A549 (cell line): ENCODE measurements around the gene SLC38A10. TPM values are rescaled to one million over a fixed set of nuclear protein-coding genes. Genes with fewer than 3 reads are reported as not detected.

Experiments used
- ATAC-seq, 2 experiments: fragments of 200-7000 bp in 1 of 2; fragments of >200 bp in 1 of 2; cut with Nextera tagmentation in 1 of 2; cut with Tn5 transposase in 1 of 2; 3 replicates each; pipeline versions ENCODE4 v1.8.0 to v1.9.1; 2018 to 2020; ENCODE audit warnings: mild to moderate bottlenecking in 1 of 2, moderate library complexity in 1 of 2
- CTCF ChIA-PET: fragments of 300-600 bp; sonication (Branson Sonifier 250); formaldehyde crosslinking; extraction: SDS; loops from one replicate; lab custom pipeline; 2021; ENCODE audit warnings: antibody characterized with exemption, inconsistent platforms; lab: Yijun Ruan, JAX
- POLR2A ChIA-PET: fragments of 350-600 bp; formaldehyde crosslinking; extraction: SDS; loops from one replicate; lab custom pipeline; 2021; ENCODE audit warnings: antibody characterized with exemption, inconsistent platforms; lab: Yijun Ruan, JAX
- DNase-seq, 2 experiments: peaks; one replicate each; pipeline versions ENCODE4 v3.0.0 to v3.0.0-alpha.2; 2011 to 2016; ENCODE audit warnings: low read depth in 1 of 2, low spot score in 1 of 2
- FAIRE-seq: peaks from 2 replicates; lab custom pipeline; 2011; peaks lifted over from hg19 to GRCh38; lab: Jason Lieb, UNC
- H3K27ac ChIP-seq, 2 experiments: fragments of >200 bp; sonication (Bioruptor Twin); formaldehyde crosslinking; 3 replicates each; pipeline ENCODE4 v1.5.1; 2016 to 2017
- H3K4me1 ChIP-seq: fragments of >200 bp; sonication (Bioruptor Twin); formaldehyde crosslinking; 3 replicates; pipeline ENCODE4 v1.6.1; 2016
- H3K4me2 ChIP-seq: fragments of >200 bp; sonication (Bioruptor Twin); formaldehyde crosslinking; 3 replicates; pipeline ENCODE4 v1.6.1; 2016
- H3K4me3 ChIP-seq: fragments of >200 bp; sonication (Bioruptor Twin); formaldehyde crosslinking; 3 replicates; pipeline ENCODE4 v1.5.1; 2016
- H3K9me3 ChIP-seq: fragments of >200 bp; sonication (Bioruptor Twin); formaldehyde crosslinking; 3 replicates; pipeline ENCODE4 v1.6.1; 2016
- BHLHE40 ChIP-seq: IDR thresholded peaks from 2 replicates; pipeline ENCODE4 v1.6.1; 2012; ENCODE audit warnings: low read depth, low read length, inconsistent platforms
- CEBPB ChIP-seq, 2 experiments: fragments of >200 bp in 1 of 2; sonication (Bioruptor Twin) in 1 of 2; formaldehyde crosslinking in 1 of 2; IDR thresholded peaks; 2 replicates each; pipeline ENCODE4 v1.6.1; 2012 to 2016
- CHD2 ChIP-seq: fragments of 150-350 bp; IDR thresholded peaks from 2 replicates; pipeline ENCODE4 v1.6.1; 2014; ENCODE audit warnings: low read length; ENCODE audit not compliant: partially characterized antibody
- EHF ChIP-seq: fragments of 250-450 bp; sonication (Bioruptor Pico); IDR thresholded peaks from 2 replicates; pipeline ENCODE4 v1.5.0; 2020; ENCODE audit warnings: mild to moderate bottlenecking
- FOSB ChIP-seq: fragments of 250-450 bp; sonication (Bioruptor Pico); IDR thresholded peaks from 2 replicates; pipeline ENCODE4 v1.5.0; 2020; ENCODE audit warnings: mild to moderate bottlenecking, moderate library complexity
- FOSL2 ChIP-seq, 2 experiments: fragments of 450-650 bp in 1 of 2; fragments of >200 bp in 1 of 2; sonication (Bioruptor Twin) in 1 of 2; formaldehyde crosslinking; IDR thresholded peaks; 2 replicates each; pipeline versions ENCODE4 v1.5.0 to v1.6.1; 2016 to 2020; ENCODE audit warnings: mild to moderate bottlenecking in 1 of 2, moderate library complexity in 1 of 2
- FOXS1 ChIP-seq: fragments of 250-450 bp; sonication (Bioruptor Pico); IDR thresholded peaks from 2 replicates; pipeline ENCODE4 v1.5.0; 2020; ENCODE audit warnings: mild to moderate bottlenecking, moderate library complexity
- HOXB13 ChIP-seq: fragments of 250-450 bp; sonication (Bioruptor Pico); IDR thresholded peaks from 2 replicates; pipeline ENCODE4 v1.5.0; 2020; ENCODE audit warnings: low read depth, mild to moderate bottlenecking, moderate library complexity
- HOXB5 ChIP-seq: fragments of 250-450 bp; sonication (Bioruptor Pico); IDR thresholded peaks from 2 replicates; pipeline ENCODE4 v1.5.0; 2020; ENCODE audit warnings: mild to moderate bottlenecking, moderate library complexity
- JUN ChIP-seq, 2 experiments: fragments of >200 bp; sonication (Bioruptor Twin); formaldehyde crosslinking; IDR thresholded peaks; 2 replicates in 1 of 2; 3 replicates in 1 of 2; pipeline ENCODE4 v1.6.1; 2016 to 2017
- KDM1A ChIP-seq: fragments of 200-600 bp; sonication (generic); IDR thresholded peaks from 2 replicates; pipeline ENCODE4 v1.6.1; 2016; ENCODE audit warnings: low read depth, mild to moderate bottlenecking
- KDM5A ChIP-seq: fragments of 200-600 bp; sonication (generic); IDR thresholded peaks from 2 replicates; pipeline ENCODE4 v1.6.1; 2016; ENCODE audit warnings: antibody characterized with exemption, mild to moderate bottlenecking
- MAFK ChIP-seq: fragments of 450-650 bp; IDR thresholded peaks from 2 replicates; pipeline ENCODE4 v1.6.1; 2014; ENCODE audit not compliant: partially characterized antibody
- MAZ ChIP-seq: fragments of 150-350 bp; IDR thresholded peaks from 2 replicates; pipeline ENCODE4 v1.6.1; 2014; ENCODE audit warnings: antibody characterized with exemption, low read depth, low read length, borderline replicate concordance
- MYC ChIP-seq: IDR thresholded peaks from 2 replicates; pipeline ENCODE4 v1.6.1; 2012; ENCODE audit warnings: mild to moderate bottlenecking, inconsistent platforms, low read length, improper control_type of control experiment, borderline replicate concordance
- NR3C1 ChIP-seq: fragments of >200 bp; sonication (Bioruptor Twin); formaldehyde crosslinking; IDR thresholded peaks from 3 replicates; pipeline ENCODE4 v1.6.1; 2017
- PHF8 ChIP-seq: fragments of 200-600 bp; sonication (generic); IDR thresholded peaks from 2 replicates; pipeline ENCODE4 v1.6.1; 2016; ENCODE audit warnings: low read depth, mild to moderate bottlenecking, antibody characterized with exemption, moderate library complexity, borderline replicate concordance
- POLR2A ChIP-seq: IDR thresholded peaks from 2 replicates; pipeline ENCODE4 v1.6.1; 2012; ENCODE audit warnings: mild to moderate bottlenecking, low read length
- POLR2AphosphoS2 ChIP-seq: conservative IDR thresholded peaks from 2 replicates; pipeline ENCODE4 v1.6.1; 2012; ENCODE audit warnings: low read length, improper control_type of control experiment, inconsistent platforms
- RFX5 ChIP-seq: fragments of 450-650 bp; IDR thresholded peaks from 2 replicates; pipeline ENCODE4 v1.7.1; 2014; ENCODE audit warnings: antibody characterized with exemption, mild to moderate bottlenecking, moderate library complexity
- RNF2 ChIP-seq: fragments of 200-600 bp; sonication (generic); IDR thresholded peaks from 2 replicates; pipeline ENCODE4 v1.6.1; 2016; ENCODE audit warnings: low read depth, mild to moderate bottlenecking, antibody characterized with exemption, moderate library complexity, borderline replicate concordance
- TFCP2L1 ChIP-seq: fragments of 250-450 bp; sonication (Bioruptor Pico); IDR thresholded peaks from 2 replicates; pipeline ENCODE4 v1.5.0; 2021; ENCODE audit warnings: mild to moderate bottlenecking
- TP53 ChIP-seq: fragments of 250-450 bp; sonication (Bioruptor Pico); IDR thresholded peaks from 2 replicates; pipeline ENCODE4 v1.5.0; 2021; ENCODE audit warnings: mild to moderate bottlenecking, moderate library complexity
- WGBS: methylation state at CpG from one replicate; pipeline ENCODE4 v1.1.6; 2017; ENCODE audit errors: missing lambda C conversion rate; 5-methylcytosine and 5-hydroxymethylcytosine counted together
- polyA plus RNA-seq, 4 experiments: library from polyadenylated mRNA; depleted of rRNA in 3 of 4; stranded (reverse); fragments of >200 nt; fragmentation: RNase III in 1 of 4; extraction: RNeasy Plus Mini Kit Qiagen cat#74134 plus additional on column Dnase treatment in 1 of 4; gene quantifications; 2 replicates in 3 of 4; 3 replicates in 1 of 4; pipeline ENCODE4 v1.2.3, GENCODE V29; 2011 to 2017
- TF ChIP-seq, protein P1 (sequence below): fragments of 450-650 bp; IDR thresholded peaks from 2 replicates; pipeline ENCODE4 v1.6.1; 2014; ENCODE audit warnings: antibody characterized with exemption
- TF ChIP-seq, protein P2 (sequence below): IDR thresholded peaks from 2 replicates; pipeline ENCODE4 v1.6.1; 2012
- TF ChIP-seq, protein P3 (sequence below): IDR thresholded peaks from 2 replicates; pipeline ENCODE4 v1.6.1; 2012
- TF ChIP-seq, protein P4 (sequence below): fragments of 250-450 bp; sonication (Bioruptor Pico); IDR thresholded peaks from 2 replicates; pipeline ENCODE4 v1.5.0; 2021; ENCODE audit warnings: mild to moderate bottlenecking, moderate library complexity, borderline replicate concordance
- TF ChIP-seq, protein P5 (sequence below): fragments of >200 bp; sonication (Bioruptor Twin); formaldehyde crosslinking; IDR thresholded peaks from 3 replicates; pipeline ENCODE4 v1.6.1; 2016
- TF ChIP-seq, protein P6 (sequence below): IDR thresholded peaks from 2 replicates; pipeline ENCODE4 v1.6.1; 2012; ENCODE audit warnings: low read depth, borderline replicate concordance
- TF ChIP-seq, protein P7 (sequence below): fragments of 250-450 bp; sonication (Bioruptor Pico); IDR thresholded peaks from 2 replicates; pipeline ENCODE4 v1.5.0; 2020; ENCODE audit warnings: low read depth, mild to moderate bottlenecking, moderate library complexity

SLC38A10 gene
- polyA plus RNA-seq, 2 of the 4 experiments (the other 2 are of a cell fraction) = 35.8 to 67.4 TPM

DNA sequence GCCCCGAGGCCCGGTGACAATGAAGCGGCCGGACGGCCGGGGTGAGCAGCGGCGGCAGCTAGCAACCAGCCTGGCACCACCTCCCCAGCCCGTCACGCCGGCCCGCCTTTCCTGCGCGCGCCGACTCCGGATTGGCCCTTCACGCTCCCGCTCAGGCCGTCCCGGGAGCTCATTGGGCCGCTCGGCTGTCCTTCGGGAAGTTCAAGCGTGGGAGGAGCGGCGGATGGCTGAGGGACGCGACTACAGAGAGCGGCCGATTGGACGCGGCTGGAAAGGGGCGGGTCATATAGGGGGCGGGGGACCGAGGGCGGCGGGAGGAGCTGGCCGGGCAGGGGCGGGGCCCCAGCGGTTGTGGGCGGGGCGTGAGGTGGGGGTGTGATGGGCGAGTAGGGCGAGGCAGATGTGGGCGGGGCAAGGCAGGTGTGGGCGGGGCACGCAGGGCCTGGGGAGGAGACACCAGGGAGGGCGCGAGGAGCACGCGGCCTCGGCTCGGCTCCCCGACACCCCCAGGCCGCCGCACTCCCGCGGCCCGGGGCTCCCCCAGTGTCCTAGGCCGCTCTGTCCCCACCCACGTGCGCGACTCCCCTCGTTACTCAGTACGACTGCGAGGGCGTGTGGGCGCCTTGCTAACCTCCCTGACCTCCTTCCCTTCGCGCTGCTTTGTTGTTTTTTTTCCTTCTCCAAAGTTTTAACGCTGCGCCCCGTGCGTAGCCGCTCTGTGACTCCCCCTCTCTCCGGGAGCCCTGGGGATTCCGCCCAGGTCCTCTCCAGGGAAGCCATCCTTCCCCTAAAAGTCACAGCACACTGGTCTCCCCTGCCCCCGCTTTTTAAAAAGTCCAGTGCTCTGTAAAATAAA lies 72.0 kb downstream of the SLC38A10 start, which contains the start of gene CEP131:
TSS of gene CEP131 (minus strand) at position 60 of the 856 bp plus-strand sequence. CDS start 2,909 bp downstream, outside the sequence.
- H3K4me2 ChIP-seq = peak within 1 kb of the TSS; percentile 98
- DNase-seq (peak; percentile 100), ATAC-seq (peak; percentile 95 to 99), FAIRE-seq (peak; percentile 56)
- CTCF ChIA-PET = interaction anchor here (0.6 to 2.5 kb wide), 5 partner anchors 12 to 1306 kb away, joined by 3 to 11 read pairs (median 3); no protein-coding TSS in a partner anchor
- H3K27ac ChIP-seq = peak within 1 kb of the TSS; percentile 70 to 88
- WGBS = 14% methylated on average over 34 of the region's 79 CpGs
- peaks cover 9% of the 10 kb centered on the region for H3K4me1 ChIP-seq
- peaks cover 8% of the 10 kb centered on the region; the same call in 2 of the 3 replicates for H3K9me3 ChIP-seq
- TF ChIP-seq, protein P1, sequence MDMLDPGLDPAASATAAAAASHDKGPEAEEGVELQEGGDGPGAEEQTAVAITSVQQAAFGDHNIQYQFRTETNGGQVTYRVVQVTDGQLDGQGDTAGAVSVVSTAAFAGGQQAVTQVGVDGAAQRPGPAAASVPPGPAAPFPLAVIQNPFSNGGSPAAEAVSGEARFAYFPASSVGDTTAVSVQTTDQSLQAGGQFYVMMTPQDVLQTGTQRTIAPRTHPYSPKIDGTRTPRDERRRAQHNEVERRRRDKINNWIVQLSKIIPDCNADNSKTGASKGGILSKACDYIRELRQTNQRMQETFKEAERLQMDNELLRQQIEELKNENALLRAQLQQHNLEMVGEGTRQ = 0 out of 2 replicates have a peak, but pooled peaks have one; percentile 26
- TF ChIP-seq MYC (peak; percentile 43; the same call in 1 of the 2 replicates), RFX5 (peak; percentile 81), KDM5A (no peak), MAZ (no peak), HOXB13 (peak; percentile 81), FOSB (CRISPR knock-in tag) (no peak), HOXB5 (CRISPR knock-in tag) (peak; percentile 83; the same call in 1 of the 2 replicates), JUN (IDR thresholded peaks at IDR 0.05) (0 out of 5 replicates have a peak, but pooled peaks of 1 of the 2 experiments have one; percentile 54), KDM1A (no peak), CEBPB (IDR thresholded peaks at IDR 0.05) (no peak), TP53 (CRISPR knock-in tag) (no peak), PHF8 (peak; percentile 42; the same call in 1 of the 2 replicates), FOXS1 (no peak), TFCP2L1 (CRISPR knock-in tag) (peak; percentile 58; the same call in 1 of the 2 replicates), RNF2 (0 out of 2 replicates have a peak, but pooled peaks have one; percentile 30), BHLHE40 (no peak), POLR2A (peak; percentile 87), EHF (peak; percentile 60; the same call in 1 of the 2 replicates), POLR2AphosphoS2 (no peak), NR3C1 (no peak), FOSL2 (IDR thresholded peaks at IDR 0.05) (no peak), FOSL2 (CRISPR knock-in tag; IDR thresholded peaks at IDR 0.05) (no peak), MAFK (no peak), CHD2 (no peak)
- TF ChIP-seq, protein P2, sequence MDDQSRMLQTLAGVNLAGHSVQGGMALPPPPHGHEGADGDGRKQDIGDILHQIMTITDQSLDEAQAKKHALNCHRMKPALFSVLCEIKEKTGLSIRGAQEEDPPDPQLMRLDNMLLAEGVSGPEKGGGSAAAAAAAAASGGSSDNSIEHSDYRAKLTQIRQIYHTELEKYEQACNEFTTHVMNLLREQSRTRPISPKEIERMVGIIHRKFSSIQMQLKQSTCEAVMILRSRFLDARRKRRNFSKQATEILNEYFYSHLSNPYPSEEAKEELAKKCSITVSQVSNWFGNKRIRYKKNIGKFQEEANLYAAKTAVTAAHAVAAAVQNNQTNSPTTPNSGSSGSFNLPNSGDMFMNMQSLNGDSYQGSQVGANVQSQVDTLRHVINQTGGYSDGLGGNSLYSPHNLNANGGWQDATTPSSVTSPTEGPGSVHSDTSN = peak; percentile 98
- TF ChIP-seq, protein P3, sequence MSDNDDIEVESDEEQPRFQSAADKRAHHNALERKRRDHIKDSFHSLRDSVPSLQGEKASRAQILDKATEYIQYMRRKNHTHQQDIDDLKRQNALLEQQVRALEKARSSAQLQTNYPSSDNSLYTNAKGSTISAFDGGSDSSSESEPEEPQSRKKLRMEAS = peak; percentile 99
- TF ChIP-seq, protein P4, sequence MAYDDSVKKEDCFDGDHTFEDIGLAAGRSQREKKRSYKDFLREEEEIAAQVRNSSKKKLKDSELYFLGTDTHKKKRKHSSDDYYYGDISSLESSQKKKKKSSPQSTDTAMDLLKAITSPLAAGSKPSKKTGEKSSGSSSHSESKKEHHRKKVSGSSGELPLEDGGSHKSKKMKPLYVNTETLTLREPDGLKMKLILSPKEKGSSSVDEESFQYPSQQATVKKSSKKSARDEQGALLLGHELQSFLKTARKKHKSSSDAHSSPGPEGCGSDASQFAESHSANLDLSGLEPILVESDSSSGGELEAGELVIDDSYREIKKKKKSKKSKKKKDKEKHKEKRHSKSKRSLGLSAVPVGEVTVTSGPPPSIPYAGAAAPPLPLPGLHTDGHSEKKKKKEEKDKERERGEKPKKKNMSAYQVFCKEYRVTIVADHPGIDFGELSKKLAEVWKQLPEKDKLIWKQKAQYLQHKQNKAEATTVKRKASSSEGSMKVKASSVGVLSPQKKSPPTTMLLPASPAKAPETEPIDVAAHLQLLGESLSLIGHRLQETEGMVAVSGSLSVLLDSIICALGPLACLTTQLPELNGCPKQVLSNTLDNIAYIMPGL (CRISPR knock-in tag) = peak; percentile 59; the same call in 1 of the 2 replicates
- TF ChIP-seq, protein P5, sequence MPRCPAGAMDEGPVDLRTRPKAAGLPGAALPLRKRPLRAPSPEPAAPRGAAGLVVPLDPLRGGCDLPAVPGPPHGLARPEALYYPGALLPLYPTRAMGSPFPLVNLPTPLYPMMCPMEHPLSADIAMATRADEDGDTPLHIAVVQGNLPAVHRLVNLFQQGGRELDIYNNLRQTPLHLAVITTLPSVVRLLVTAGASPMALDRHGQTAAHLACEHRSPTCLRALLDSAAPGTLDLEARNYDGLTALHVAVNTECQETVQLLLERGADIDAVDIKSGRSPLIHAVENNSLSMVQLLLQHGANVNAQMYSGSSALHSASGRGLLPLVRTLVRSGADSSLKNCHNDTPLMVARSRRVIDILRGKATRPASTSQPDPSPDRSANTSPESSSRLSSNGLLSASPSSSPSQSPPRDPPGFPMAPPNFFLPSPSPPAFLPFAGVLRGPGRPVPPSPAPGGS = no peak
- TF ChIP-seq, protein P6, sequence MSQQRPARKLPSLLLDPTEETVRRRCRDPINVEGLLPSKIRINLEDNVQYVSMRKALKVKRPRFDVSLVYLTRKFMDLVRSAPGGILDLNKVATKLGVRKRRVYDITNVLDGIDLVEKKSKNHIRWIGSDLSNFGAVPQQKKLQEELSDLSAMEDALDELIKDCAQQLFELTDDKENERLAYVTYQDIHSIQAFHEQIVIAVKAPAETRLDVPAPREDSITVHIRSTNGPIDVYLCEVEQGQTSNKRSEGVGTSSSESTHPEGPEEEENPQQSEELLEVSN = peak; percentile 98
- TF ChIP-seq, protein P7, sequence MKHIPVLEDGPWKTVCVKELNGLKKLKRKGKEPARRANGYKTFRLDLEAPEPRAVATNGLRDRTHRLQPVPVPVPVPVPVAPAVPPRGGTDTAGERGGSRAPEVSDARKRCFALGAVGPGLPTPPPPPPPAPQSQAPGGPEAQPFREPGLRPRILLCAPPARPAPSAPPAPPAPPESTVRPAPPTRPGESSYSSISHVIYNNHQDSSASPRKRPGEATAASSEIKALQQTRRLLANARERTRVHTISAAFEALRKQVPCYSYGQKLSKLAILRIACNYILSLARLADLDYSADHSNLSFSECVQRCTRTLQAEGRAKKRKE (CRISPR knock-in tag) = peak; percentile 87
- POLR2A ChIA-PET = interaction anchor here (0.5 to 1.2 kb wide), 7 partner anchors 16 to 190 kb away, joined by 3 to 23 read pairs (median 4); partner anchors contain the start of genes BAHCC1, BAIAP2, NDUFAF8 and SLC38A10
- H3K4me3 ChIP-seq = peak within 1 kb of the TSS; percentile 79
